HEK293 (cell line): ENCODE data around the gene GTF3C1.

Source experiments
- HOXC10 ChIP-seq: sonication (generic); formaldehyde crosslinking; IDR thresholded peaks from 2 replicates; pipeline ENCODE4 v1.8.1; 2023; ENCODE audit warnings: mild to moderate bottlenecking, missing genetic modification reagents
- WT1 ChIP-seq: fragments of 450-650 bp; formaldehyde crosslinking; IDR thresholded peaks from 2 replicates; pipeline ENCODE4 v1.5.1; 2016; ENCODE audit warnings: missing biosample characterization, missing genetic modification characterization
- ZNF10 ChIP-seq: fragments of 450-650 bp; formaldehyde crosslinking; IDR thresholded peaks from 2 replicates; pipeline ENCODE4 v1.5.1; 2017; ENCODE audit warnings: missing biosample characterization, missing genetic modification characterization
- ZNF707 ChIP-seq: fragments of 450-650 bp; formaldehyde crosslinking; IDR thresholded peaks from 2 replicates; pipeline ENCODE4 v1.5.1; 2016; ENCODE audit warnings: missing biosample characterization, missing genetic modification characterization
- TF ChIP-seq, protein P1 (sequence below): fragments of 450-650 bp; formaldehyde crosslinking; IDR thresholded peaks from 2 replicates; pipeline ENCODE4 v1.5.1; 2016; ENCODE audit warnings: missing biosample characterization, missing genetic modification characterization

DNA sequence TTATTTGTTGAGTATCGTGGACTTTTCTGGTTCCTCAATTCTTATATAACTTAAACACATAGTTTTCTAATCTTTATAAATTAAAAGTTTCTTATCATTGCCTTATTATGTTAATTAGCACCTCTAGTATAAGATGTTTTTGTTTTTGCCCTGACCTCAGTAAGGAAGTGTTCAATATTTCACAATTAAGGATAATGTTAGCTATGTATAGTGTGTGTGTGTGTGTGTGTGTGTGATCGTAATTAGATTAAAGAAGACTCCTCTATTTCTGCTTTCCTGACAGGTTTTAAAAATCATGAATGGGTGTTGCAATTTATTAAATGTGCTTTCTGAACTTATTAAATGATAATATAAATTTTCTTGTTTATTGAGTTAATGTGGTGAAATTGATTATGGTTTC, 135.8 kb downstream of the GTF3C1 start:
- TF ChIP-seq, protein P1, sequence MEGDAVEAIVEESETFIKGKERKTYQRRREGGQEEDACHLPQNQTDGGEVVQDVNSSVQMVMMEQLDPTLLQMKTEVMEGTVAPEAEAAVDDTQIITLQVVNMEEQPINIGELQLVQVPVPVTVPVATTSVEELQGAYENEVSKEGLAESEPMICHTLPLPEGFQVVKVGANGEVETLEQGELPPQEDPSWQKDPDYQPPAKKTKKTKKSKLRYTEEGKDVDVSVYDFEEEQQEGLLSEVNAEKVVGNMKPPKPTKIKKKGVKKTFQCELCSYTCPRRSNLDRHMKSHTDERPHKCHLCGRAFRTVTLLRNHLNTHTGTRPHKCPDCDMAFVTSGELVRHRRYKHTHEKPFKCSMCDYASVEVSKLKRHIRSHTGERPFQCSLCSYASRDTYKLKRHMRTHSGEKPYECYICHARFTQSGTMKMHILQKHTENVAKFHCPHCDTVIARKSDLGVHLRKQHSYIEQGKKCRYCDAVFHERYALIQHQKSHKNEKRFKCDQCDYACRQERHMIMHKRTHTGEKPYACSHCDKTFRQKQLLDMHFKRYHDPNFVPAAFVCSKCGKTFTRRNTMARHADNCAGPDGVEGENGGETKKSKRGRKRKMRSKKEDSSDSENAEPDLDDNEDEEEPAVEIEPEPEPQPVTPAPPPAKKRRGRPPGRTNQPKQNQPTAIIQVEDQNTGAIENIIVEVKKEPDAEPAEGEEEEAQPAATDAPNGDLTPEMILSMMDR (tag by site-specific recombination): no peak
- no peak for TF ChIP-seq WT1 (tag by site-specific recombination)
- no peak for TF ChIP-seq HOXC10 (CRISPR knock-in tag)
- no peak for TF ChIP-seq ZNF10 (tag by site-specific recombination)
- no peak for TF ChIP-seq ZNF707
